Renal cortical epithelial cell (primary cell): ENCODE data around the gene MICU2. TPM values are rescaled to one million over a fixed set of nuclear protein-coding genes. Genes with fewer than 3 reads are reported as not detected.
"Not testable (repeated sequence)": the region's sequence is repeated elsewhere in the genome, so short reads cannot be mapped to it uniquely, and the experiment has no call there.

ENCODE experiments used
- DNase-seq: peaks from one replicate; pipeline ENCODE4 v3.0.0-alpha.2; 2011; ENCODE audit warnings: low read depth
- total RNA-seq: library from RNA; depleted of rRNA; stranded (reverse); fragments of >200 nt; gene quantifications from 2 replicates; pipeline ENCODE4 v1.2.3, GENCODE V29; 2014

MICU2 gene
- total RNA-seq, 1 donor from 2014 or later: 140 TPM

GRCh38 chr13:21594715-21595545 lies 9.0 kb downstream of the MICU2 start:
- no peak for DNase-seq

GRCh38 chr13:21590665-21591456 lies 13.1 kb downstream of the MICU2 start:
- DNase-seq: not testable (repeated sequence)

GRCh38 chr13:21590231-21590630 lies 13.7 kb downstream of the MICU2 start:
- DNase-seq: no peak

- not testable (repeated sequence) for DNase-seq
These were observed 14.5 kb downstream of the MICU2 start for GRCh38 chr13:21589510-21589909.

GRCh38 chr13:21588411-21588810 lies 15.6 kb downstream of the MICU2 start:
- DNase-seq: peak; percentile 72

- no peak for DNase-seq
These were observed 18.9 kb downstream of the MICU2 start for GRCh38 chr13:21584973-21585592.

- peak; percentile 71 for DNase-seq
These were observed 20.5 kb downstream of the MICU2 start for GRCh38 chr13:21583478-21583877.

- no peak for DNase-seq
These were observed 23.2 kb downstream of the MICU2 start for GRCh38 chr13:21580736-21581135.

- no peak for DNase-seq
These were observed 24.1 kb downstream of the MICU2 start for GRCh38 chr13:21579754-21580316.

- no peak for DNase-seq
These were observed 25.2 kb downstream of the MICU2 start for GRCh38 chr13:21578748-21579147.

- DNase-seq: no peak
These were observed 27.5 kb downstream of the MICU2 start for GRCh38 chr13:21576426-21576825.

- no peak for DNase-seq
These were observed 29.9 kb downstream of the MICU2 start for GRCh38 chr13:21573920-21574712.

- DNase-seq: no peak
These were observed 34.3 kb downstream of the MICU2 start for GRCh38 chr13:21569686-21570085.

GRCh38 chr13:21568854-21569253 lies 35.1 kb downstream of the MICU2 start:
- DNase-seq: no peak

GRCh38 chr13:21567714-21568113 lies 36.3 kb downstream of the MICU2 start:
- DNase-seq: peak; percentile 34

GRCh38 chr13:21557995-21558394 lies 46.0 kb downstream of the MICU2 start:
- no peak for DNase-seq

- peak; percentile 43 for DNase-seq
These were observed 47.9 kb downstream of the MICU2 start for GRCh38 chr13:21556051-21556450.

GRCh38 chr13:21553261-21553660 lies 50.7 kb downstream of the MICU2 start:
- not testable (repeated sequence) for DNase-seq

- no peak for DNase-seq
These were observed 53.1 kb downstream of the MICU2 start for GRCh38 chr13:21550918-21551317.

GRCh38 chr13:21549633-21550032 lies 54.3 kb downstream of the MICU2 start:
- DNase-seq: peak; percentile 65

GRCh38 chr13:21548577-21548976 lies 55.4 kb downstream of the MICU2 start:
- no peak for DNase-seq
